NCI-H524 (cell line): ENCODE measurements around the gene SOCS7.
"Not testable (repeated sequence)": the region's sequence is repeated elsewhere in the genome, so short reads cannot be mapped to it uniquely, and the experiment has no call there.

Experiments
- DNase-seq, 2 experiments: peaks; one replicate each; lab custom pipeline; 2025; lab: John Stamatoyannopoulos, UW

Gene SOCS7

GRCh38 chr17:38421171-38421841, 69.7 kb downstream of the SOCS7 start:
- peak; percentile 55 to 75 for DNase-seq

GRCh38 chr17:38421871-38422827, 70.5 kb downstream of the SOCS7 start:
- DNase-seq = peak; percentile 47 to 75

- DNase-seq = no peak
Observed at GRCh38 chr17:38424297-38424972, 72.8 kb downstream of the SOCS7 start.

DNA sequence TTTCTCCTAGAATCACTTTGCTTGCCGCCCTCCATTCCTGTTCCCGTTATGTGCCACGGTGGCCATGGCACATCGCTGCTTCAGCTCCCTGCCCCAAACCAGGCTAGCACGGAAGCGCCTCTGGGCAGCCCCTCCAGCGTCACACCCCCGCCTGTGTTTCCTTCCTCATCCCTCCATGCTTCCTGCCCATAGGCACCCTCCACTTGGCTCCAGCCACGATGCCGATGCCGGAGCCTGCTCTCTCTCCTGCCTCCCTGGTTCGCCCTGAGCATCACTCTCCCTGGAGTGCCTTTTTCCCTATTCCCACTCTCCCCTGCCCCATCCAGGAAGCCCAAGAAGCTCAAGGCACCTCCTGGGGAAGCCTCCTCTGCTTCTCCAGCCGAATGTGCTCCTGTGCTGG, 73.4 kb downstream of the SOCS7 start:
- no peak for DNase-seq

GRCh38 chr17:38425744-38426143, 74.1 kb downstream of the SOCS7 start:
- DNase-seq = no peak

DNA sequence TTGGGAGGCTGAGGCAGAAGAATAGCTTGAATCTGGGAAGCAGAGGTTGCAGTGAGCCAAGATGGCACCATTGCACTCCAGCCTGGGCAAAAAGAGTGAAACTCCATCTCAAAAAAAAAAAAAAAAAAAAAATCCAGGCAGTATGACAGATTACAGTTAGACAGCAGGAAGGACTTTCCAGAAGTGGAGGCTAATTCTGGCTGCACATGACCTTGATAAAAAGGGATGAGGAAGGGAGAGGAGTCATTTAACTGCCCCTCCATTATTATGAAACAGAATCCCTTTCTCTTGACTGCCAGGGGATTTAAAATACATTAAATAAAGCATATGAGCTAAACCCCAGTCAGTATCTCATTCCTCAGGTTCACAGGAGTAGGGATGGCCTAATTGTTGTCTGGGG, 74.8 kb downstream of the SOCS7 start:
- DNase-seq = no peak

- no peak for DNase-seq
Observed at GRCh38 chr17:38427160-38427949, 75.7 kb downstream of the SOCS7 start.

DNA sequence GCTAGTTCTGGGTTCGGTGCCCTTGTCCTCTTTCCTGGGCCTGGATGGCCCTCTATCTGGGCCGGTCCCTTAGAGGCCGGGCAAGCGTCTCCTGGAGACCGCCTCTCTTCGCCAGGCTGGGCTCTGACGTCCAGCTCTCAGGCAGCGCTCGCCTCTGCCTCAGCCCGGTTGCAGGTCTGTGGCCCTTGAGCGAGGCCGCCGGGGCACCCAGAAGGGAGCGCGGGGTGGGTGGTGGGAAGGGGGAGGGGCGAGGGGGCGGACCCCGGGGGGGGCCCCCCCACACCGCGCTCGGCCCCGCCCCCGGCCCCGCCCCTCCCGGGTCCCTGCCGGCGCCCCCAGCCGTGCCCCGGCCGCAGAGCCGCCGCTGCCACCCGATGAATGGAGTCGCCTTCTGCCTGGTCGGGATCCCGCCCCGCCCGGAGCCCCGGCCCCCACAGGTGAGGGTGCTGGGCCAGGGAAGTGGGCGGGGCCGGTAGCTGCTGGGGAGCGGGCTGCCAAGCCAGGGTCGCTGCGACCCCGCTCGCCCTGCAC, 76.5 kb downstream of the SOCS7 start, which contains the start of gene ARHGAP23:
Gene ARHGAP23, plus strand, starts transcription at position 353 of the 531 bp plus-strand sequence. Its CDS starts 22 bp downstream, at position 375.
- no peak for DNase-seq

DNA sequence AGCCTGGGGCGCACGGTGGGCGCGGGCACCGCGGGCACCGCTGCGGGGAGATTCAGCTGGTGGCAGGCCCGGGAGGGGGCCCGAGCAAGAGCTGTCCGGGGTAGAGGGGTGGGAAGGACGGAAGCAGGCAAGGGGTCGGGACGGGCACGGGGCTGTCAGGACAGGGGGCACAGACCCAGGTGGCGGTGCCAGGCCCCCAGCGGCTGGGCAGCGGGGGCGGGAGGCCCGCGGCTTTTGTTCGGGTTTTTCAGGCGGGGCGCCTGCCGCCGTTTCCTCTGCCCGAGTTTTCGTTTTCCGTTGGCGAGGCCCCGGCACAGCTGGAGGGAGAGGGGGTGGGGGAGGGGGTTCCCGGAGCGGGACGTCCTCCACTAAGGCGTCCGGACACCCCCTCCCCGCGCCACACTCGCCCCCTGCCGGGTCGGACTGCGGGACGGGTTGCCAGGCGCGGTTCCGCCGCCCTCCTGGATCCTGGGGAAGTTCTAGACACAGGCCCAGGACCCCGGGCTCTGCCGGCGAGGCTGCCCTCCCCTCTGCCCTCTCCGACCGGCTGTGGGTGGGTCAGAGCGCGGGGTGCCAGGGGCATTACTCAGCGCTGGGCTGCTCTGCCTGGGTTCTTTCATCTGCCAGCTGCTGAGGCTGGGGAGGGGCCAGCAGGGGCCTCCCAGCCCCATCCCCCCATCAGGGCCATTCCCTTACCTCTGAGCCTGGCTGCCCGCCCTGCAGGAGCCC, 77.2 kb downstream of the SOCS7 start:
- DNase-seq = no peak

DNA sequence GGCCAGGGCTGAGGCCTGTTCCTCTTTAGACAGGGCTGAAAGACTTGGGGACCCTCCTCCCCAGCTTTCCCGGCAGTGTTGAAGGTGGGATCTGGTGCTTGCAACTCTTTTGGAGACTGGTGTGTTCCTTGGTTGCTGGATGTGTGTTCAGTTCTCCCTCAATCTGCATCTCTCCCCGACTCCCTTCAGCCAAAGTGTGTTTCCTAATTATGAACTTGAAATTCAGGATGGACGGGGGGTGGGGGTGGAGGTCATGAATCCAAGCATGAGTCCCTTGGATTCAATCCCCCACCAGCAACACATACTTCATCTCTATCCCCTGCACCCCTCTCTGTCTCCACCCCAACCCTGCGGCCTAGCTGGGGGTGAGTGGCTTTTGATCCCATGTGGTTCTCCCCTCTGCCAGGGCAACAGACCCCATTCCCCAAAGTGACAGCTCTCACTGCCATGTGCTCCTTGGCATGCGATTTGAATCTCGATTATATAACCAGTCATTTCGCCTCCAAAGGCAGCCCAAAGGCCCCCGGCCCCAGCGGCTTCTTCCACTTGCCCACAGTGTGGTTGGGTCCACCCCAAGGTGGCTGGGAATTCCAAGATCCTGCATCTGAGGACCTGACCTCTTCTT, 77.9 kb downstream of the SOCS7 start:
- DNase-seq = no peak

DNA sequence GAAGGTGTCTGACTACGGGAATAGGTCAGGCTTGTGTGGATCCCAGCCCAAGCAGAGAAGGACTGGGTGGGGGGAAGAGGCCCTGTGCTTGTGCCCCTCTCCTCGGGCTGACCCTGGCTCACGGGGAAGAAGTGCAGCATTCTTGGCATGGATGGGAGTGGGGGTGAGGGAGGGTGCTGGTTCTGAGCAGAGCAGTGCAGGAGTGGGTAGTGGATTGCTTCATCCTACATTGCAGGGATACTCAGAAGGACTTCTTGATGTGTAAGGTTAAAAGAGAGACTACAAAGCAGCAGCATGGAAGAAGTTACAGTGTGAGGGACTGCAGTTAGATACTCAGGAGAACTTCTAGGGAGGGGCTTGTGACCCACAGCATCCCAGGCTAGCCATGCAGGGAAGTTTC, 78.7 kb downstream of the SOCS7 start:
- DNase-seq = no peak

GRCh38 chr17:38430822-38431221, 79.2 kb downstream of the SOCS7 start:
- DNase-seq = no peak

DNA sequence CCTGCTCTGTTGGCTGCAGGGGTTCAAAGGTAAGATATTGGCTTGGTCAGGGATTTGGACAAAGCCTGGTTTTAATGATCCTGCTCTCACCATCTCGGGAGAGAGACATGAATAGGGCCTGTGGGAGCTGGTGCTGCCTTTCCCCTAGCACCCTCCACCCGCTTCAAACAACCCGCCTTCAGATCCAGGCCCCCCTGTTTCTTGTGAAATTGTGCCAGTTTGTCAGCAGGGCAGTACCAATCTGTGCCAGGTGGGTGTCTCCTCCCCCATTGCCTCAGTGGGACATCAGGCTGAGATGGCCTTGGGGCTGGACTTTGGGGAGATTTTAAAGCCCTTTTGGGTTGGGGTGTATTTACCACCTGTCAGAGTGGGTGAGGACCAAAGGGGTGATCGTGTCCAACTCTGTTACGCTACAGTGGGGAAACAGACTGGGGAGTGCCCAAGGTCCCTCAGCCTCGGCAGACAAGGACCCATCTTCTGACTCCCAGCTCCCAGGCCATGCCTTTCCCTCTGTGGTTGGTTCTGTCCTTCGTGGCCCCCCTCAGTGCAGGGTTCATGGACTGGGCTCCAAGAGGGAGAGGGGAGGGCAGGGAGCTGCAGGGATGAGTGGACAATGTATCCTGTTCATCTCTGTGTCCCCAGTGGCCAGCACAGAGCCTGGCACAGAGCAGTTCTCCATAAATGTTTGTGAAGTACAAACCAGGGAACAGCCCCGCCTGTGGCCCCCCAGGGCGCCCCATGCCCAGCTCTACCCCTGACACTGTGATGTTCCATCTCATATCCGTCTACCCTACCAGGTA, 79.9 kb downstream of the SOCS7 start:
- no peak for DNase-seq

GRCh38 chr17:38434178-38434665, 82.6 kb downstream of the SOCS7 start:
- DNase-seq = no peak

- DNase-seq = no peak
Observed at GRCh38 chr17:38435795-38436194, 84.2 kb downstream of the SOCS7 start.

DNA sequence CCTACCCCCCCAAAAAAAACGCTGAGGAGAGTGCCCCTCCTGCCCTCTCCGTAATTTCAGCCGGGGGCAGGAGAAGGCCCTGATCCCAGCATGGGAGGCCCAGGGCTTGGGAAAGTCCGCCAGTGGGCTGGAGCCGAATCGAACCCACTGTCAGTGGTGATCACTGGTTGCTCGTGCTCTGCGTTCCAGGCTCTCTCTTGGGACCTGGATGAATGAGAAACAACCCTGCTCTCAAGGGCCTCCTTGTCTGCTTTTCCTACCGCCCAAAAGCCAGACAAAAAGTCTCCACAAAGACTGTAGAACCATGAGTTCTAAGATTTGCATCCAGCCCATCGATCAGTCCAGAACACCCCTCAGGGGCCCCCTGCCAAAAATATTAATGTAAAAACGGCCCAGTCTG, 84.7 kb downstream of the SOCS7 start:
- no peak for DNase-seq

DNA sequence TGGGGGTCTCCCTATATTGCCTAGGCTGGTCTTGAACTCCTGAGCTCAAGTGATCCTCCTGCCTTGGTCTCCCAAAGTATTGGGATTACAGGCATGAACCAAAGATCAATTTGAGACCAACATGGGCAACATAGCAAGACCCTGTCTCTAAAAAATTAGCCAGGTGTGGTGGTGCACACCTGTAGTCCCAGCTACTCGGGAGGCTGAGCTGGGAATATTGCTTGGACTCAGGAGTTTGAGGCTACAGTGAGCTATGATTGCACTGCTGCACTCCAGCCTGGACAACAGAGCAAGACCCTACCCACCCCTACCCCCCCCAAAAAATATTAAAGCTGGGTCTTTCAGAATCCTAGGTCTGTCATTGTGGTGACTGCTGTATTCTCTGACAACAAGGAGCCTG, 85.7 kb downstream of the SOCS7 start:
- not testable (repeated sequence) for DNase-seq

DNA sequence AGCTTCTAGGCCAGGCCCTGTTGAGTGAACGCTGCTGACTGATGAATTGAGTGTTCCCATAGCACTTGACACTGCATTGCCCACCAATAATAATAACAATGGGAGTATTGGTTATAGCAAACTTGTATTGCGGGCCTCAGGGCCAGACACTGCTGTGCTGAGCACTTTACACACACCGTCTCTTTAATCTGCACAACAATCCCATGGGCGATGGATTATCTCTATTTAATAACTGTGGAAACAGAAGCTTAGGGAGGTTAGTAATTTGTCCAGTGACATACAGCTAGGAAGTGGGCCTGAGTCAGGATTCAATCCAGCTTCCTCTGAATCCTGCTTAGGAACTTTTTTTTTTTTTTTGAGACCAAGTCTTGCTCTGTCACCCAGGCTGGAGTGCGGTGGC, 87.8 kb downstream of the SOCS7 start:
- no peak for DNase-seq
